ENCODE data around the gene SEPTIN11.

DNA sequence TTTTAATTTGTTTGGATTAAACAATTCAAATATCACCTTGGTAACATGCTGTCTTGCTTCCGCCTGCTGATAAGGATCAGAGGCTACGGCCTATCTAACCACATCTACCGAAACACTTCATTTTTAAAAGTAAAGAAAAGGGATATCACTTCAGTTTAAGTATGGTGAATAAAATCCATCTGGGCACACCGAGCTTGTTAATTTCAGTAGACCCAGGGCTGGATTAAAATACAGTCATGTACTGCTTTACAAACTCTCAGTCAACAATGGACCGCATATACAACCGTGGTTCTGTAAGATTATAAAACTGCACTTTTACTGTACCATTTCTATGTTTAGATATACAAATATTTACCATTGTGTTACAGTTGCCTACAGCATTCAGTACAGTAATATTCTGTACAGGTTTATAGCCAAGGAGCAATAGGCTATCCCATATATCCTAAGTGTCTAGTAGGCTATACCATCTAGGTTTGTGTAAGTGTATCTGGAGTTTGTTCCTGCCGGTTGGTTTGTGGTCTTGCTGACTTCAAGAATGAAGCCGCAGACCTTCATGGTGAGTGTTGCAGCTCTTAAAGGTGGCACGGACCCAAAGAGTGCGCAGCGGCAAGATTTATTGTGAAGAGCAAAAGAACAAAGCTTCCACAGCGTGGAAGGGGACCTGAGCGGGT, 40.0 kb downstream of the SEPTIN11 start:
- TF ChIP-seq, protein P1, sequence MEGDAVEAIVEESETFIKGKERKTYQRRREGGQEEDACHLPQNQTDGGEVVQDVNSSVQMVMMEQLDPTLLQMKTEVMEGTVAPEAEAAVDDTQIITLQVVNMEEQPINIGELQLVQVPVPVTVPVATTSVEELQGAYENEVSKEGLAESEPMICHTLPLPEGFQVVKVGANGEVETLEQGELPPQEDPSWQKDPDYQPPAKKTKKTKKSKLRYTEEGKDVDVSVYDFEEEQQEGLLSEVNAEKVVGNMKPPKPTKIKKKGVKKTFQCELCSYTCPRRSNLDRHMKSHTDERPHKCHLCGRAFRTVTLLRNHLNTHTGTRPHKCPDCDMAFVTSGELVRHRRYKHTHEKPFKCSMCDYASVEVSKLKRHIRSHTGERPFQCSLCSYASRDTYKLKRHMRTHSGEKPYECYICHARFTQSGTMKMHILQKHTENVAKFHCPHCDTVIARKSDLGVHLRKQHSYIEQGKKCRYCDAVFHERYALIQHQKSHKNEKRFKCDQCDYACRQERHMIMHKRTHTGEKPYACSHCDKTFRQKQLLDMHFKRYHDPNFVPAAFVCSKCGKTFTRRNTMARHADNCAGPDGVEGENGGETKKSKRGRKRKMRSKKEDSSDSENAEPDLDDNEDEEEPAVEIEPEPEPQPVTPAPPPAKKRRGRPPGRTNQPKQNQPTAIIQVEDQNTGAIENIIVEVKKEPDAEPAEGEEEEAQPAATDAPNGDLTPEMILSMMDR (conservative IDR thresholded peaks at IDR 0.05; ENCODE audit: low read depth, low read length) = no peak
- TF ChIP-seq, protein P2, sequence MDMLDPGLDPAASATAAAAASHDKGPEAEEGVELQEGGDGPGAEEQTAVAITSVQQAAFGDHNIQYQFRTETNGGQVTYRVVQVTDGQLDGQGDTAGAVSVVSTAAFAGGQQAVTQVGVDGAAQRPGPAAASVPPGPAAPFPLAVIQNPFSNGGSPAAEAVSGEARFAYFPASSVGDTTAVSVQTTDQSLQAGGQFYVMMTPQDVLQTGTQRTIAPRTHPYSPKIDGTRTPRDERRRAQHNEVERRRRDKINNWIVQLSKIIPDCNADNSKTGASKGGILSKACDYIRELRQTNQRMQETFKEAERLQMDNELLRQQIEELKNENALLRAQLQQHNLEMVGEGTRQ (IDR thresholded peaks at IDR 0.05; ENCODE audit: low read depth, low read length) = no peak
- no peak for TF ChIP-seq POLR2A (IDR thresholded peaks at IDR 0.05; ENCODE audit: low read depth, low read length)
- TF ChIP-seq, protein P3, sequence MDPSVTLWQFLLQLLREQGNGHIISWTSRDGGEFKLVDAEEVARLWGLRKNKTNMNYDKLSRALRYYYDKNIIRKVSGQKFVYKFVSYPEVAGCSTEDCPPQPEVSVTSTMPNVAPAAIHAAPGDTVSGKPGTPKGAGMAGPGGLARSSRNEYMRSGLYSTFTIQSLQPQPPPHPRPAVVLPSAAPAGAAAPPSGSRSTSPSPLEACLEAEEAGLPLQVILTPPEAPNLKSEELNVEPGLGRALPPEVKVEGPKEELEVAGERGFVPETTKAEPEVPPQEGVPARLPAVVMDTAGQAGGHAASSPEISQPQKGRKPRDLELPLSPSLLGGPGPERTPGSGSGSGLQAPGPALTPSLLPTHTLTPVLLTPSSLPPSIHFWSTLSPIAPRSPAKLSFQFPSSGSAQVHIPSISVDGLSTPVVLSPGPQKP (IDR thresholded peaks at IDR 0.05; ENCODE audit: borderline replicate concordance, low read depth, low read length) = no peak
- no peak for TF ChIP-seq BHLHE40 (IDR thresholded peaks at IDR 0.05; ENCODE audit: low read depth, low read length)
- no peak for TF ChIP-seq NFE2L2 (IDR thresholded peaks at IDR 0.05; ENCODE audit: low read depth, low read length)
- no peak for TF ChIP-seq RAD21 (IDR thresholded peaks at IDR 0.05; ENCODE audit: low read length)
- no peak for TF ChIP-seq MAFK (IDR thresholded peaks at IDR 0.05; ENCODE audit: low read depth, low read length)

All from IMR-90 (cell line).